NCI-H1417 treated with DMSO at 0.1 percent for 48 hours (cell line): Measurements from ENCODE around the gene SNX3.

Experiments used
- DNase-seq: peaks from one replicate; lab custom pipeline; 2025; lab: John Stamatoyannopoulos, UW

Gene SNX3

DNA sequence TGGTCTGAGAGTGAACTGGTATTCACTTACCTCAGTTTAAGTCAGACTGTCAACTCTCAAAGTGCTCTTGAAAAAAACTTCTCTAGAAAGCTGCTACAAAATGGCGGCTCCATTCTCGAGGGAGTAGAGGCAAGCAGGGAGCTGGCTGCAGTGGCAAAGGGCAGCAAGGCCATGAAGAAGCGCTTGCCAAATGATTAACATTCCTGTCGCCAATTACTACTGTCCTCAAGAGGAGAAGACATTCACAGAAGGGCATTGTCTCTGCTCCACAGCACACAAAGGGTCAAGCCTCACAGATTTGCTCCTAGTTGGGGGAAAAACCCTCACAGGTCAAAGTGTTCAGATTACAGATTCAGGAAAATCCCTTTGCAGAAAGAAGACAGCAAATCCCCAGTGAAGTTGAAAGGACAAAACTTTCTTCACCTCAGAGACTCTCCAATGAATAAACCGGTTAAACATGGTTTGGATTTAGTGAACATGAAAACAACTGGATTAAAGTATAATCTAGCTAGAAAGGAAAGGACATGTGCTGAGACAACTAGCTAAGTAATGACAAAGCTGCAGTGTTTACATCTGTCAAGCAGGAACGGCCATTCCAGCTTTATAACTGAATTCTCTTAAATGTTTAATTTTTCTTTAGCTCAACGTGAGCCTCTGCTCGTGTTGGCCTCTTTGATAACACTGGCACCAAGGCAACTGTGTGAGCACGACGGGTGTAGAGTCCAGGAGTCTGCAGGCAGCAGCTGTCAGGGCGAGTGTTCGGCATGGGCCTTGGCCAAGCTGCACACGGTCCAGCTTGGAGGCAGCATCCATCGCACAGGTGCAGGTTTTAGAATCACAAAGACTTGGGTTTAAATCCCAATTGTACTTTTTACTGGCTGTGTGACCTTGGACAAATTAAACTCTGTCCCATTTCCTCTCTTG is 57.4 kb downstream of the SNX3 start:
- no peak for DNase-seq

DNA sequence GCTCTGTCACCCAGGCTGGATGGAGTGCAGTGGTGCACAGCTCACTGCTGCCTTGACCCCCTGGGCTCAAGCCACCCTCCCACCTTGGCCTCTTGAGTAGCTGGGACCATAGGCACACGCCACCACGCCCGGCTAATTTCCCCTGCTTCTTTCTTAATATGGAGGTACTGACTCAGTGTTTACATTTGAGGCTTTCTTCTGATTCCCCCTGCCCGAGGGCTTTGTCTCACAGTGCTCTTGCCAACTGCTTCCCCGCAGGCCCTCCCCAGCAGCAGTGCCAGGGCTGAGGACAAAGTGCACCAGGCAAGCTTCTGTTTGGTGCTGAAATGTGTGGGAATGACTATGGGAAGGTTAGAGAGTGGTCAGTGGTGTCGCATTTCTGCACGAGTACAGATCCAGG is 60.2 kb downstream of the SNX3 start:
- no peak for DNase-seq

DNA sequence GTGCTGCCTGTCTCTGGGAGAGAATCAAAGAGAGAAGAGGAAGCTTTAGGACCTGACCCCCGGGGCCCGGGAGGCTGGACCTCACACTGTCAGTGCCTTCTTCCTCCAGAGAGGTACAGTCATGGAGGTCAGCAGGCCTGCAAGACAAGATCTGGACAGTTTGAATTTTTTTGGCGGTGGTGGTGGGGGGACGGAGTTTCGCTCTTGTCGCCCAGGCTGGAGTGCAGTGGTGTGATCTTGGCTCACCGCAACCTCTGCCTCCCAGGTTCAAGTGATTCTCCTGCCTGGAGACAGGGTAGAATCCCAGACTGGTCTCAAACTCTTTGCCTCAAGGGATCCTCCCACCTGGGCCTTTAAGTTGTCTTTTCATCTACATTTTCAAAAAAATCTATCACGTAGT is 60.7 kb downstream of the SNX3 start:
- no peak for DNase-seq

- DNase-seq: no peak
Measured at GRCh38 chr6:108198761-108199498, 61.9 kb downstream of the SNX3 start.

GRCh38 chr6:108195209-108195608 is 65.6 kb downstream of the SNX3 start:
- DNase-seq: no peak

GRCh38 chr6:108194503-108194902 is 66.3 kb downstream of the SNX3 start:
- no peak for DNase-seq

DNA sequence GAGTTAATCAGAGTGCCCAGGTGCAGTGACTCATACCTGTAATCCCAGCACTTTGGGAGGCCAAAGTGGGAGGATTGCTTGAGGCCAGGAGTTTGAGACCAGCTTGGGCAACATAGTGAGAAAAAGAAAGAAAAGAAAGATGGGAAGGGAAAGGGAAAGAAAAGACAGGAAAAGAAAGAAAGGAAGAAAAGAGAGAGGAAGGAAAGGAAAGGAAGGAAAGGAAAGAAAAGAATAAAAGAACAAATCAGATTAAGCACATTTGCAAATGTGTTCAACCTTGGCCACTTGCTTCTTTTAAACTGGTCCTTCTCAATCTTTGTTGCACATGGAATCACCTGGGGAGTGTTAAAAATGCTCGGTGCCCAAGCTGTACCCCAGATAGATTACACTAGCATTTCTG is 67.0 kb downstream of the SNX3 start:
- DNase-seq: no peak

GRCh38 chr6:108193131-108193530 is 67.7 kb downstream of the SNX3 start:
- DNase-seq: no peak

DNA sequence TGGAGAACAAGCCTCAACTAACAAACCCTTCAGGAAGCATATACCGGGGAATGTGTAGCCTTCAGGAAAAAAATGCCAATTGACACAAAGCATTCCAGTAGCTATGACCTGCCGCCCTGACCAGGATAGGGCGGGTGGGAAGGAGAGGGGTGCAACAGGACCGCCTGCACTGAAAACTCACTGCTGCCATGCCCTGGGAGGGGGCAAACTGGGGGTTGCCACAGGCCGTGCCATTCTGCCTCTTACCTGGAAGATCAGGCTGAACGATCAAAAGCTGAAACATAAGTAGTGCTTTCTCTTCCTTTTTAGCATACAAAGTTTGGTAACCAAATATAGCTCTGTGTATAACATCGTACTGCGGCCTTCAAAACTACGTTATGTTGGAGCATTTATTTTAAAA is 73.3 kb downstream of the SNX3 start:
- DNase-seq: no peak

- DNase-seq: no peak
Measured at GRCh38 chr6:108186226-108186625, 74.6 kb downstream of the SNX3 start.

GRCh38 chr6:108180776-108181175 is 80.1 kb downstream of the SNX3 start:
- no peak for DNase-seq

DNA sequence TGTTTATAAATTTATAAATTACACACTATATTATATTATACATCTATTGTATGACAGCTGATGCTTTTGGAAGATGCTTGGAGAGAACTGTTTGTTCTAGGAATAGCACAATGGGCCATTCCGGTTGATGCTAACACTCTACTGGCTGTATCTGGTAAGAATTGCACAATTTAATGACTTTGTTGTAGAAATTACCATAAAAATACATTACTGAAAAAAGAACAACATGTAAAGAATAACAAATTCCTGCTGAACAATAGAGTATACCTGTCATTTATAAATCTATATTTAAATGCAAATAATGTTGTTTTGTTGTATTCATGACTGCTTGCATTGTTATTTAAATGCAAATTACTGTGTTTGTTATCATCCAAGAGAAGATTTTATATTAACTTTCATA is 80.6 kb downstream of the SNX3 start:
- DNase-seq: no peak

GRCh38 chr6:108179741-108180140 is 81.1 kb downstream of the SNX3 start:
- DNase-seq: no peak

DNA sequence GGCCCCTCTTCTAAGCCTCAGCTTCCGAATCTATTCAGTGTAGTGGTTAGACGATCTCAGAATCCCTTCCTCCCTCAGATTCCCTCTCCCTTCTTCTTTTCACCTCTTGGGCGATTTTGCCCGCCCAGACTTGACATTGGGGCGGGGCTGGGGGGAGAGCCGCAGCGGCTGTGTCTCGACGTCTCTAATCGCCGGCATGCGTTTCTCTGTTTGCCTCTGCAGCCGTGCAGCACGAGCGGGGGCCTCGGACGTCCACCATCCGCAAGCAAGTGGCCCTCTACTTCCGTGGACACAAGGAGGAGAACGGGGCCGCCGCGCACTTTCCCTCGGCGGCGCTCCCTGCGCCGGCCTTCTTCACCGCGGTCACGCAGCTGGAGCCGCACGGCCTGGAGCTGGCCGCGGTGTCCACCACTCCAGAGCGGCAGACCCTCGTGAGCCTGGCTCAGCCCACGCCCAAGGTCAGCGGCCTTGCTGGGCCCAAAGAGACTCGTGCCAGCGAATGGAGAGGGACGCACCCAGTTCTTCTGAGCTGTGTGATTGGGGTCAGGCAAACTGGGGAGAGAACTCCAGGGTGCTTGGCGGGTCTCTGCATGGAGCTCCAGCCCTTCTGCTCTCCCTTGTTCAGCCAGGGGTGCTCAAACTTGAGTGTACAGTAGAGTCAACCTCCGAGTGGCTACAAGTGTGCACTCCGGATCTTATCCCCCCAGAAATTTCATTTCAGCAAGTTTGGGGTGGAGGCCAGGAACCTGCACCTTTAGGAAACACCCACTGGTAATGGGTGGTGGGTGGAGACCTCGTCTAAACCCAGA is 84.4 kb downstream of the SNX3 start:
- DNase-seq: no peak

- no peak for DNase-seq
Measured at GRCh38 chr6:108175592-108176279, 85.1 kb downstream of the SNX3 start.

GRCh38 chr6:108175176-108175591 is 85.7 kb downstream of the SNX3 start:
- no peak for DNase-seq

DNA sequence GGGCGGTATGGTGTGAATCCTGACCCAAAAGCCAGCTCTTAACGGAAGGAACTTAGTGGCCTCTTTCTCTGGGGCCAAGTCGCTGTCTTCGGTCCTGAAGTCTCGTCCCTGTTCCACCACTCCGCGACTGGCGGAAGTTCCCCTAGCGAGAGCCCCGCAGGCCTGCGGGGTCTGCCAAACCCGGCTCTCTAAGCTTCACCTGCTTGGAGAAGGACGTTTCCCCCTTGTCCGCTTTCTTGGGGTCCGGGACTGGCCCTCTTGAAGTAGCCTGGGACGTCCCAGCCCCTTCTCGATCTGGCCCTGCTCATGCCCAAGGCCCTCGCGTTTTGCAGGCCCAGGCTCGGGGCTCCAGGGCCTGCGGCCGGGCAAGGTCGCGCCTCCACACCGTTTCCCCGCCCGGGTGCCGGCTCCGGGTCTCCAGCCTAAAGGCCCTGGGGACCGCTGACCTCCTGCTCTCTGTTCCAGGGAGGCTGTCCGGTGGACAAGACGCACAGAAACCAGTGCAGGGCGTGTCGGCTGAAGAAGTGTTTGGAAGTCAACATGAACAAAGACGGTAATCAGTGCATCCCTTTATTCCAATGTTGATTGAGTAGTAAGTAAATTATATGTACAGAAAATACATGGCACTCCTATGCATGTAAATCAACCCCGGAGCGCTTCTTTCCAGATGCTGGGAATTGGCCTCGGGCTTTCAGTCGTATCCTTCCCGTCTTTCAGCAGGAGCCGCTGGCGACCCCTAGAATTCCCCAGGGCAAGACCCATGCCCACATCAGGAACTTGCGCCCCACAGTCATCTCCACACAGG is 86.3 kb downstream of the SNX3 start:
- DNase-seq: no peak

- DNase-seq: no peak
Measured at GRCh38 chr6:108171918-108172516, 88.8 kb downstream of the SNX3 start.

GRCh38 chr6:108171291-108171917 is 89.4 kb downstream of the SNX3 start:
- no peak for DNase-seq
